ENCODE measurements around the gene IL31.

IL31 gene

GRCh38 chr12:122133192-122133950, 40.6 kb downstream of the IL31 start:
- Histone ChIP-seq H3K9ac (ENCODE audit: insufficient read length, low read depth) (no peak overlapping the region), H3K4me3 (ENCODE audit: insufficient read length, low read depth) (no peak overlapping the region), H3K9me3 (ENCODE audit: insufficient read depth, low read length) (no peaks in the 10 kb centered on the region), H3K4me1 (ENCODE audit: insufficient read depth, insufficient read length) (peaks cover 11% of the 10 kb centered on the region), H3K27me3 (ENCODE audit: insufficient read depth, insufficient read length) (no peaks in the 10 kb centered on the region), H3K36me3 (ENCODE audit: insufficient read depth, insufficient read length, low read length) (peaks cover 86% of the 10 kb centered on the region)
- TF ChIP-seq ZNF274 (IDR thresholded peaks at IDR 0.05; ENCODE audit: low read depth, low read length) (no peak), YY1 (IDR thresholded peaks at IDR 0.05; ENCODE audit: insufficient read depth, insufficient read length) (no peak), SUZ12 (IDR thresholded peaks at IDR 0.05; ENCODE audit: extremely low read depth, insufficient read depth, insufficient read length) (no peak)
- DNase-seq (ENCODE audit: low read depth, low spot score) = no peak

- H3K4me1 ChIP-seq (ENCODE audit: insufficient read depth, insufficient read length) = peaks cover 8% of the 10 kb centered on the region
- no peak overlapping the region for H3K4me3 ChIP-seq (ENCODE audit: insufficient read length, low read depth)
- H3K36me3 ChIP-seq (ENCODE audit: insufficient read depth, insufficient read length, low read length) = peaks cover 72% of the 10 kb centered on the region
- no peaks in the 10 kb centered on the region for H3K9me3 ChIP-seq (ENCODE audit: insufficient read depth, low read length)
- H3K9ac ChIP-seq (ENCODE audit: insufficient read length, low read depth) = no peak overlapping the region
- no peak for DNase-seq (ENCODE audit: low read depth, low spot score)
- no peaks in the 10 kb centered on the region for H3K27me3 ChIP-seq (ENCODE audit: insufficient read depth, insufficient read length)
- TF ChIP-seq SUZ12 (IDR thresholded peaks at IDR 0.05; ENCODE audit: extremely low read depth, insufficient read depth, insufficient read length) (no peak), ZNF274 (IDR thresholded peaks at IDR 0.05; ENCODE audit: low read depth, low read length) (no peak), YY1 (IDR thresholded peaks at IDR 0.05; ENCODE audit: insufficient read depth, insufficient read length) (no peak)
Measured at GRCh38 chr12:122130150-122130549, 43.9 kb downstream of the IL31 start.

- no peaks in the 10 kb centered on the region for H3K9me3 ChIP-seq (ENCODE audit: insufficient read depth, low read length)
- H3K27me3 ChIP-seq (ENCODE audit: insufficient read depth, insufficient read length) = no peaks in the 10 kb centered on the region
- H3K9ac ChIP-seq (ENCODE audit: insufficient read length, low read depth) = no peak overlapping the region
- no peak overlapping the region for H3K4me3 ChIP-seq (ENCODE audit: insufficient read length, low read depth)
- H3K4me1 ChIP-seq (ENCODE audit: insufficient read depth, insufficient read length) = peaks cover 8% of the 10 kb centered on the region
- H3K36me3 ChIP-seq (ENCODE audit: insufficient read depth, insufficient read length, low read length) = peaks cover 67% of the 10 kb centered on the region
- DNase-seq (ENCODE audit: low read depth, low spot score) = no peak
- TF ChIP-seq SUZ12 (IDR thresholded peaks at IDR 0.05; ENCODE audit: extremely low read depth, insufficient read depth, insufficient read length) (no peak), ZNF274 (IDR thresholded peaks at IDR 0.05; ENCODE audit: low read depth, low read length) (no peak), YY1 (IDR thresholded peaks at IDR 0.05; ENCODE audit: insufficient read depth, insufficient read length) (no peak)
Measured at GRCh38 chr12:122129131-122129530, 44.9 kb downstream of the IL31 start.

GRCh38 chr12:122128481-122128880, 45.5 kb downstream of the IL31 start:
- H3K9me3 ChIP-seq (ENCODE audit: insufficient read depth, low read length) = no peaks in the 10 kb centered on the region
- DNase-seq (ENCODE audit: low read depth, low spot score) = no peak
- H3K4me1 ChIP-seq (ENCODE audit: insufficient read depth, insufficient read length) = peaks cover 12% of the 10 kb centered on the region
- no peaks in the 10 kb centered on the region for H3K27me3 ChIP-seq (ENCODE audit: insufficient read depth, insufficient read length)
- H3K4me3 ChIP-seq (ENCODE audit: insufficient read length, low read depth) = no peak overlapping the region
- H3K9ac ChIP-seq (ENCODE audit: insufficient read length, low read depth) = no peak overlapping the region
- no peak for TF ChIP-seq YY1 (IDR thresholded peaks at IDR 0.05; ENCODE audit: insufficient read depth, insufficient read length)
- no peak for TF ChIP-seq SUZ12 (IDR thresholded peaks at IDR 0.05; ENCODE audit: extremely low read depth, insufficient read depth, insufficient read length)
- no peak for TF ChIP-seq ZNF274 (IDR thresholded peaks at IDR 0.05; ENCODE audit: low read depth, low read length)
- peaks cover 61% of the 10 kb centered on the region for H3K36me3 ChIP-seq (ENCODE audit: insufficient read depth, insufficient read length, low read length)

DNA sequence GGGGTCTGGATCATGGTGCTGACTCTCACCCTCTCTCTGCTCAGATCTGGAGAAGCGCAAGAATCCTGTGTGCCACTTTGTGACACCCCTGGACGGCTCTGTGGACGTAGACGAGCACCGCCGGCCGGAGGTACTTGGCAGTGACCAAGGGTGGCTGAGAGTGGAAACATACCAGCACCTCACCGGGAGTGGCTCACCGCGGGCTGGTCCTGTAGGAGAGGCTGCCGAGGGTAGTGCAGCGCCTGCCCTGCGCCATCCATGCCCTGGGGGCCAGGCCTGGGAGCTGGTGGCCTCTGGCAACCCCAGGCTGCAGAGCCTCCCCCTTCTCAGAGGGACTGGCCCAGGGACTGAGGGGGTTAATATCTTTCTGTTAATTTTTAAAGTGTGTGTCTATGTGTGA, 46.2 kb downstream of the IL31 start:
- DNase-seq (ENCODE audit: low read depth, low spot score) = no peak
- no peak for TF ChIP-seq SUZ12 (IDR thresholded peaks at IDR 0.05; ENCODE audit: extremely low read depth, insufficient read depth, insufficient read length)
- TF ChIP-seq ZNF274 (IDR thresholded peaks at IDR 0.05; ENCODE audit: low read depth, low read length) = no peak
- TF ChIP-seq YY1 (IDR thresholded peaks at IDR 0.05; ENCODE audit: insufficient read depth, insufficient read length) = no peak
- no peaks in the 10 kb centered on the region for H3K9me3 ChIP-seq (ENCODE audit: insufficient read depth, low read length)
- H3K4me1 ChIP-seq (ENCODE audit: insufficient read depth, insufficient read length) = peaks cover 13% of the 10 kb centered on the region
- H3K27me3 ChIP-seq (ENCODE audit: insufficient read depth, insufficient read length) = no peaks in the 10 kb centered on the region
- H3K4me3 ChIP-seq (ENCODE audit: insufficient read length, low read depth) = no peak overlapping the region
- H3K36me3 ChIP-seq (ENCODE audit: insufficient read depth, insufficient read length, low read length) = peaks cover 54% of the 10 kb centered on the region
- no peak overlapping the region for H3K9ac ChIP-seq (ENCODE audit: insufficient read length, low read depth)

DNA sequence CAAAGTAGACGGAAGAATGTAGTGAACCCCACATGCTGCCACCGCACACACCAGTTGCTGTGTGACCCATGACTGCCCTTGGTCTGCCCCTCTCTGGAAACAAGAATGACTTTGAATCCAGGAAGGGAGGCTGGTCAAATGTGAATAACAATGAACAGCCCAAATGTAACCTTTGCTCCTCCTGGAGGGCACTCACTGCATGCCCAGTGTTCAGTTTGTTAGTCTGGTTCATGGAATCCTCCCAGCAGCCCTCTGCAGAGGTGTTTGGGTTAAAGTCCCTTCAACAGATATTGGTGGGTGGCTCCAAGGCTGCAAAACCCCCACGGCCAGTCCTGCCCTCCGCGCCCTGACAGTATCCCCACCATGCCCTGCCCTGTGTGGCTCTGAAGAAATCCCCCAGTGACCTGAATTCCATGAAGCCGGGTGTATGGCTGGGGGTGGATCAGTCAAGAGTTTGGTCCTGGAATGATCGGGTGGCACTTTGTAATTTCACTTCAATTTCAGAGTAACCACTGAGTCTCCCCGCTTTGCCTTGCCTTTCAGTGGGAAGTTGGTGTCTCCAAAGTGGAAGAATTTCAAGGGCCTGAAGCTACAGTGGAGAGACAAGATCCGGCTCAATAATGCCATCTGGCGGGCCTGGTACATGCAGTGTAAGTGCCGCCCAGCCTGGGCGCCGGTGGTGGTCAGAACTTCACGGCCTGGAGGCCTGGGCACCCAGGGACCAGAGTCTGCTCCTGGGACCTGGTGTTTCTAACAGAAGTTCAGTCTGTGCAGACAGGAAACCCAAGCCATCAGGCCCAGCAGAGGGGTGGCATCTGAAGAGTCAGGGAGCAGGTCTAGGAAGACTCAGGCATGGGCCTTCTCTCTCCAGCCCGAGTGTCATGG, 47.1 kb downstream of the IL31 start:
- Histone ChIP-seq H3K9ac (ENCODE audit: insufficient read length, low read depth) (no peak overlapping the region), H3K4me1 (ENCODE audit: insufficient read depth, insufficient read length) (peaks cover 13% of the 10 kb centered on the region), H3K36me3 (ENCODE audit: insufficient read depth, insufficient read length, low read length) (peaks cover 45% of the 10 kb centered on the region), H3K27me3 (ENCODE audit: insufficient read depth, insufficient read length) (no peaks in the 10 kb centered on the region), H3K9me3 (ENCODE audit: insufficient read depth, low read length) (no peaks in the 10 kb centered on the region), H3K4me3 (ENCODE audit: insufficient read length, low read depth) (no peak overlapping the region)
- TF ChIP-seq ZNF274 (IDR thresholded peaks at IDR 0.05; ENCODE audit: low read depth, low read length) (no peak), SUZ12 (IDR thresholded peaks at IDR 0.05; ENCODE audit: extremely low read depth, insufficient read depth, insufficient read length) (no peak), YY1 (IDR thresholded peaks at IDR 0.05; ENCODE audit: insufficient read depth, insufficient read length) (no peak)
- no peak for DNase-seq (ENCODE audit: low read depth, low spot score)

- TF ChIP-seq SUZ12 (IDR thresholded peaks at IDR 0.05; ENCODE audit: extremely low read depth, insufficient read depth, insufficient read length) (no peak), ZNF274 (IDR thresholded peaks at IDR 0.05; ENCODE audit: low read depth, low read length) (no peak), YY1 (IDR thresholded peaks at IDR 0.05; ENCODE audit: insufficient read depth, insufficient read length) (no peak)
- H3K9me3 ChIP-seq (ENCODE audit: insufficient read depth, low read length) = no peaks in the 10 kb centered on the region
- DNase-seq (ENCODE audit: low read depth, low spot score) = no peak
- H3K4me3 ChIP-seq (ENCODE audit: insufficient read length, low read depth) = no peak overlapping the region
- H3K36me3 ChIP-seq (ENCODE audit: insufficient read depth, insufficient read length, low read length) = peaks cover 41% of the 10 kb centered on the region
- H3K9ac ChIP-seq (ENCODE audit: insufficient read length, low read depth) = no peak overlapping the region
- no peaks in the 10 kb centered on the region for H3K27me3 ChIP-seq (ENCODE audit: insufficient read depth, insufficient read length)
- peaks cover 13% of the 10 kb centered on the region for H3K4me1 ChIP-seq (ENCODE audit: insufficient read depth, insufficient read length)
Measured at GRCh38 chr12:122126342-122126635, 47.7 kb downstream of the IL31 start.

All from NT2/D1 (cell line).